BLaER1 (cell line): ENCODE measurements around the gene SP140L.
A peak's percentile ranks its signal among the peaks of the same experiment; 100 is the strongest.

ENCODE experiments used
- H3K27ac ChIP-seq: shearing (Covaris generic); formaldehyde crosslinking; 2 replicates; pipeline ENCODE4 v1.8.1; 2022
- H3K27me3 ChIP-seq: shearing (Covaris generic); formaldehyde crosslinking; 2 replicates; pipeline ENCODE4 v1.8.1; 2022
- H3K36me3 ChIP-seq: shearing (Covaris generic); formaldehyde crosslinking; 2 replicates; pipeline ENCODE4 v1.8.1; 2022
- H3K4me1 ChIP-seq: shearing (Covaris generic); formaldehyde crosslinking; 2 replicates; pipeline ENCODE4 v1.8.1; 2022
- H3K4me2 ChIP-seq: shearing (Covaris generic); formaldehyde crosslinking; 2 replicates; pipeline ENCODE4 v1.8.1; 2022
- H3K4me3 ChIP-seq: shearing (Covaris generic); formaldehyde crosslinking; 2 replicates; pipeline ENCODE4 v1.8.1; 2022
- H3K9ac ChIP-seq: shearing (Covaris generic); formaldehyde crosslinking; 2 replicates; pipeline ENCODE4 v1.8.1; 2022
- H3K9me3 ChIP-seq: shearing (Covaris generic); formaldehyde crosslinking; 2 replicates; pipeline ENCODE4 v1.8.1; 2022
- H4K20me1 ChIP-seq: shearing (Covaris generic); formaldehyde crosslinking; 2 replicates; pipeline ENCODE4 v1.8.1; 2022
- Cebpa-rat ChIP-seq: shearing (Covaris generic); IDR thresholded peaks from 2 replicates; pipeline ENCODE4 v1.8.1; 2022

SP140L gene

GRCh38 chr2:230447455-230448451, 120.8 kb downstream of the SP140L start:
- no peak for TF ChIP-seq Cebpa-rat
- H3K27me3 ChIP-seq = no peaks in the 10 kb centered on the region
- peaks cover 2% of the 10 kb centered on the region; the same call in 1 of the 2 replicates for H3K9me3 ChIP-seq
- peaks cover 81% of the 10 kb centered on the region for H3K36me3 ChIP-seq
- H3K27ac ChIP-seq = peak overlapping the region; percentile 23; the same call in 1 of the 2 replicates
- H3K4me3 ChIP-seq = no peak overlapping the region
- H3K4me1 ChIP-seq = peaks cover 13% of the 10 kb centered on the region
- peak overlapping the region; percentile 54 for H3K4me2 ChIP-seq
- H3K9ac ChIP-seq = no peak overlapping the region
- H4K20me1 ChIP-seq = no peaks in the 10 kb centered on the region

GRCh38 chr2:230449901-230450467, 123.0 kb downstream of the SP140L start:
- peaks cover 13% of the 10 kb centered on the region for H3K4me1 ChIP-seq
- H3K9ac ChIP-seq = no peak overlapping the region
- no peak for TF ChIP-seq Cebpa-rat
- no peaks in the 10 kb centered on the region for H3K27me3 ChIP-seq
- H3K4me2 ChIP-seq = no peak overlapping the region
- no peak overlapping the region for H3K27ac ChIP-seq
- H3K36me3 ChIP-seq = peaks cover 72% of the 10 kb centered on the region
- H4K20me1 ChIP-seq = no peaks in the 10 kb centered on the region
- H3K9me3 ChIP-seq = peaks cover 9% of the 10 kb centered on the region
- H3K4me3 ChIP-seq = no peak overlapping the region

GRCh38 chr2:230453006-230453405, 126.0 kb downstream of the SP140L start:
- H3K4me3 ChIP-seq = no peak overlapping the region
- no peaks in the 10 kb centered on the region for H4K20me1 ChIP-seq
- peaks cover 23% of the 10 kb centered on the region for H3K9me3 ChIP-seq
- H3K9ac ChIP-seq = no peak overlapping the region
- no peaks in the 10 kb centered on the region for H3K27me3 ChIP-seq
- H3K36me3 ChIP-seq = peaks cover 64% of the 10 kb centered on the region
- no peak overlapping the region for H3K27ac ChIP-seq
- H3K4me2 ChIP-seq = no peak overlapping the region
- peaks cover 15% of the 10 kb centered on the region for H3K4me1 ChIP-seq
- TF ChIP-seq Cebpa-rat = no peak
